ENCODE measurements around the gene LIFR. TPM values are rescaled to one million over a fixed set of nuclear protein-coding genes. Genes with fewer than 3 reads are reported as not detected.
A peak's percentile ranks its signal among the peaks of the same experiment; 100 is the strongest.

LIFR gene
- total RNA-seq, 1 experiment from 2014 or later = 10.4 TPM

- no peaks in the 10 kb centered on the region for H3K9me3 ChIP-seq (ENCODE audit: low read length)
- POLR2A ChIA-PET (ENCODE audit: unreplicated experiment) = no interaction called here
- no peaks in the 10 kb centered on the region for H3K79me2 ChIP-seq (ENCODE audit: low read length)
- no peaks in the 10 kb centered on the region for H3K36me3 ChIP-seq (ENCODE audit: low read depth, low read length)
- CTCF ChIA-PET = no interaction called here
- H3K27me3 ChIP-seq (ENCODE audit: low read length) = no peaks in the 10 kb centered on the region
- ATAC-seq (no peak), DNase-seq (no peak)
- H3K27ac ChIP-seq (ENCODE audit: low read length) = no peak overlapping the region
- H3K4me2 ChIP-seq (ENCODE audit: low read length) = no peak overlapping the region
- H3K9me2 ChIP-seq (replicated peaks; ENCODE audit: low read length) = no peaks in the 10 kb centered on the region
- H3F3A ChIP-seq (ENCODE audit: low read length, unreplicated experiment) = no peaks in the 10 kb centered on the region
- TF ChIP-seq EZH2phosphoT487 (IDR thresholded peaks at IDR 0.05; ENCODE audit: borderline replicate concordance, low read length) (no peak), EZH2 (IDR thresholded peaks at IDR 0.05; ENCODE audit: low read length, unreplicated experiment) (no peak), CTCF (conservative IDR thresholded peaks at IDR 0.05; ENCODE audit: low read depth, low read length) (no peak)
- no peak overlapping the region for H3K9ac ChIP-seq (ENCODE audit: low read length)
- H3K4me3 ChIP-seq (ENCODE audit: low read length) = no peak overlapping the region
- intact Hi-C loops (cut with micrococcal nuclease) = no loop called here
- no peaks in the 10 kb centered on the region for H4K20me1 ChIP-seq (ENCODE audit: low read length)
- no peak overlapping the region for H2AFZ ChIP-seq (ENCODE audit: low read length)
- no TSS peak for BruUV-seq (replicated peaks)
- H3K4me1 ChIP-seq (ENCODE audit: insufficient read depth, low read length) = peaks cover 32% of the 10 kb centered on the region
Measured at GRCh38 chr5:38469707-38470267, 86.7 kb downstream of the LIFR start.

GRCh38 chr5:38468978-38469706 lies 87.3 kb downstream of the LIFR start:
- no TSS peak for BruUV-seq (replicated peaks)
- H3K4me3 ChIP-seq (ENCODE audit: low read length) = no peak overlapping the region
- H3K9me2 ChIP-seq (replicated peaks; ENCODE audit: low read length) = no peaks in the 10 kb centered on the region
- no peaks in the 10 kb centered on the region for H3K79me2 ChIP-seq (ENCODE audit: low read length)
- DNase-seq (no peak), ATAC-seq (no peak)
- H3K9ac ChIP-seq (ENCODE audit: low read length) = no peak overlapping the region
- CTCF ChIA-PET = interaction anchor here (0.9 kb wide), 1 partner anchor 27 kb away, joined by 4 read pairs; no protein-coding TSS in a partner anchor
- H4K20me1 ChIP-seq (ENCODE audit: low read length) = no peaks in the 10 kb centered on the region
- no peaks in the 10 kb centered on the region for H3K27me3 ChIP-seq (ENCODE audit: low read length)
- no peaks in the 10 kb centered on the region for H3K9me3 ChIP-seq (ENCODE audit: low read length)
- H3K4me2 ChIP-seq (ENCODE audit: low read length) = no peak overlapping the region
- no peaks in the 10 kb centered on the region for H3K36me3 ChIP-seq (ENCODE audit: low read depth, low read length)
- H2AFZ ChIP-seq (ENCODE audit: low read length) = no peak overlapping the region; the same call in 1 of the 2 replicates
- TF ChIP-seq EZH2phosphoT487 (IDR thresholded peaks at IDR 0.05; ENCODE audit: borderline replicate concordance, low read length) = no peak
- POLR2A ChIA-PET (ENCODE audit: unreplicated experiment) = interaction anchor here (0.6 kb wide), 1 partner anchor 282 kb away, joined by 3 read pairs; no protein-coding TSS in a partner anchor
- H3K4me1 ChIP-seq (ENCODE audit: insufficient read depth, low read length) = peaks cover 38% of the 10 kb centered on the region
- no peaks in the 10 kb centered on the region for H3F3A ChIP-seq (ENCODE audit: low read length, unreplicated experiment)
- H3K27ac ChIP-seq (ENCODE audit: low read length) = no peak overlapping the region; the same call in 1 of the 2 replicates
- intact Hi-C loops (cut with micrococcal nuclease) = no loop called here

- Histone ChIP-seq H3K9me3 (ENCODE audit: low read length) (no peaks in the 10 kb centered on the region), H3K36me3 (ENCODE audit: low read depth, low read length) (no peaks in the 10 kb centered on the region), H3K4me2 (ENCODE audit: low read length) (peak overlapping the region; percentile 67), H3K4me1 (ENCODE audit: insufficient read depth, low read length) (peaks cover 46% of the 10 kb centered on the region), H3K27ac (ENCODE audit: low read length) (peak overlapping the region; percentile 43), H3K27me3 (ENCODE audit: low read length) (no peaks in the 10 kb centered on the region), H3K9ac (ENCODE audit: low read length) (peak overlapping the region; percentile 0; the same call in 1 of the 2 replicates), H3F3A (ENCODE audit: low read length, unreplicated experiment) (peaks cover 4% of the 10 kb centered on the region), H3K4me3 (ENCODE audit: low read length) (peak overlapping the region; percentile 23; the same call in 1 of the 2 replicates), H3K79me2 (ENCODE audit: low read length) (no peaks in the 10 kb centered on the region), H2AFZ (ENCODE audit: low read length) (peak overlapping the region; percentile 49; the same call in 1 of the 2 replicates), H3K9me2 (replicated peaks; ENCODE audit: low read length) (no peaks in the 10 kb centered on the region), H4K20me1 (ENCODE audit: low read length) (no peaks in the 10 kb centered on the region)
- peak; percentile 84 for ATAC-seq
- intact Hi-C loops (cut with micrococcal nuclease) = no loop called here
- no TSS peak for BruUV-seq (replicated peaks)
- ChIA-PET POLR2A (ENCODE audit: unreplicated experiment) (interaction anchor here (0.6 to 0.7 kb wide), 3 partner anchors 270 to 339 kb away, joined by 3 read pairs; no protein-coding TSS in a partner anchor), CTCF (interaction anchor here (0.9 to 1.1 kb wide), 3 partner anchors 26 to 342 kb away, joined by 3 to 6 read pairs (median 4); no protein-coding TSS in a partner anchor)
- TF ChIP-seq EZH2 (IDR thresholded peaks at IDR 0.05; ENCODE audit: low read length, unreplicated experiment) (no peak), CTCF (conservative IDR thresholded peaks at IDR 0.05; ENCODE audit: low read depth, low read length) (no peak), EZH2phosphoT487 (IDR thresholded peaks at IDR 0.05; ENCODE audit: borderline replicate concordance, low read length) (no peak)
- DNase-seq = peak; percentile 98
Measured at GRCh38 chr5:38468202-38468673, 88.2 kb downstream of the LIFR start.

Data from PC-3 (cell line).